HG03095 (cell line): ENCODE measurements around the gene ENPP7.

Experiments
- ATAC-seq: cut with Tn5 transposase; IDR thresholded peaks from one replicate; pipeline ENCODE4 v1.9.1; 2021; ENCODE audit warnings: moderate library complexity; ENCODE audit not compliant: unreplicated experiment

ENPP7 gene

DNA sequence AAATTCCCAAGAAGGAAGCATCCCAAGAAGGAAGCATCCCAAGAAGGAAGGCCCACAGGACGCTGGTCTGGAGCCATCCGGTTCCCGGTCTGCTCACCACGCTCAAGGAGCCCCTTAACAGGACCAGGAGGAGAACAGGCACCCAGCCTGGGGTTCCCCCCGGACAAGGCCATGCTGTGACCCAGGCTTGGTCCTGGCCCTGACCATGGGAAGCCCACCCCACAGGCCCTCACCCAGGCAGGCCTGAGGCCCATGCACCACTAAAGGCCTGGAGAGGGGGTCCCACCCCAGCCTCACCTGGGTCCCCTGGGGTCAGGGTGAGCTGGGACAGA is 340 bp upstream of the ENPP7 start:
- ATAC-seq = no peak

- no peak for ATAC-seq
Observed at GRCh38 chr17:79732254-79732653, 1.5 kb downstream of the ENPP7 start.

- no peak for ATAC-seq
Observed at GRCh38 chr17:79732804-79733691, 2.3 kb downstream of the ENPP7 start.

DNA sequence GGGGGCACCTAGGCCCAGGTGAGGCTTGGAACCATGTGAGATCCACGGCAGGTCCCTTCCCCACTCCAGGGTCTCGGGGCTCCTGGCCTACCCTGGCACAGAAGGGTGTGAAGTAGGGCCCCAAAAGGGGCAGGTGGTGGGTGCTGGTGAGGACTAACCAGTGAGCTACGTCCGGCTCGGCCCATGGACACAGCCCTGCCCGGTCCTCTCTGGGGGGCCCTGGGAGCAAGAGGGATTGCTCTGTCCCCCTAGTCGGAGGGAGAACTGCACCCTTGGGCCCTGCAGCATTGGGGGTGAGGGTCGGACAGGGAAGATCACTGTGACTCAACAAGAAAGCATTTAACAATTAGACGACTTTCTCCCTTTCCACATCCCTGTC is 2.9 kb downstream of the ENPP7 start:
- ATAC-seq = no peak

- no peak for ATAC-seq
Observed at GRCh38 chr17:79735096-79735495, 4.4 kb downstream of the ENPP7 start.

- no peak for ATAC-seq
Observed at GRCh38 chr17:79737046-79737921, 6.5 kb downstream of the ENPP7 start.

- ATAC-seq = no peak
Observed at GRCh38 chr17:79737922-79738578, 7.3 kb downstream of the ENPP7 start.

DNA sequence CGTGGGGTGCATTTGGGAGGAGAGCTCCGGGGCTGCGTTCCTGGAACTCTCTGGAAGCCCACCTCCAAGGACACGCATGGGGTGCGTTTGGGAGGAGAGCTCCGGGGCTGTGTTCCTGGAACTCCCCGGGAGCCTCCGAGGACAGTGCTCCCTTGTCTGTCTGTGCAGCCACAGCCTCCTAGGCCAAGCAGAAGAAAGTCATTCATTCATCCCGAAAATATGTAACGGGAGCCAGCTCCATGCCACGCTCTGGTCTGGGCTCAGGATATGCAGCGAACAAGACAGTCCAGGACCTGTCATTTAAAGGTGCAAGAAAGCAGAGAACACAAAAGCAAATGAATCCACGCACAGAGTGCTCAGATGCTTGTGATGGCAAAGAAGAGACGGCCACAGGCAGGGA is 7.9 kb downstream of the ENPP7 start:
- no peak for ATAC-seq

DNA sequence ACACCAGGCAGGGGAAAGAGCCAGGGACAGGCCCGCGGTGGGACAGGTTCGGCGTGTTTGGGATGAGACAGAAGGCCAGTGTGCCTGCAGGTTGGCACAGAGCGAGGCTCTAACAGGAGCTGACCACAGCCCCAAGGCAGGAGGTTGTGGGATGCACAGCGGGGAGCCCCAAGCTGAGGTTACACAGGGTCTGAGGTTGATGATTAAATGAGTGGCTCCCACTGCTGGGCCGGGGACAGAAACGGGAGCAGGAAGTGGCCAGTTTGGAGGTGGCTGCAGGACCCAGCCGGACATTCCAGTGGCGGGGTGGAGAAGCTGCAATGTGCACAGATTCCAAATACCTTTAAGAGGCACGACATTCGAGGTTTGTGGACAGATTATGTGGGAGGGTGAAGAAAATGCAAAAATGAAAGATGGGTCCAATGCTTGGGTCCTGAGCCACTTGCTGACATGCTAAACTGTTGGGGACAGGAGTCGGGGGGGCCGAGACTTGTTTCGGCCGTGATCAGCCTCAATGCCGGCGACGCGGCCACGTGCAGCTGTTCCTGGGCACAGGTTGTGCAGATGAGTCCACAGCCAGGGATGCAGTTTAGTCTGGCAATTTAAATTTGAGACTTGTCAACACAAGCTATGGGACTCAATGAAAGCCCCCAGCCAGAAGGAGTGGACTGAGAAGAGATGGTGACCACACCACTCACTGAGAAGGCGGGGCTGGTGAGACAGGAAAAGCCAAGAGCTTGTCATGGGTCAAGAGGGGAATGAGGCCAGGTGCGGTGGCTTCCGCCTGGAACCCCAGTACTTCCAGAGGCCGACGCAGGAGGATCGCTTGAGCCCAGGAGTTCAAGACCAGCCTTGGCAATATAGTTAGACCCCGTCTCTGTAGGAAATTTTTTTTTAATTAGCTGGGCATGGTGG is 8.7 kb downstream of the ENPP7 start:
- ATAC-seq = no peak

GRCh38 chr17:79740413-79740812 is 9.7 kb downstream of the ENPP7 start:
- ATAC-seq = no peak

GRCh38 chr17:79741401-79741750 is 10.6 kb downstream of the ENPP7 start:
- no peak for ATAC-seq

GRCh38 chr17:79741751-79742588 is 11.2 kb downstream of the ENPP7 start:
- ATAC-seq = no peak

- ATAC-seq = no peak
Observed at GRCh38 chr17:79742589-79742918, 11.8 kb downstream of the ENPP7 start.

GRCh38 chr17:79742951-79743476 is 12.3 kb downstream of the ENPP7 start:
- ATAC-seq = no peak

DNA sequence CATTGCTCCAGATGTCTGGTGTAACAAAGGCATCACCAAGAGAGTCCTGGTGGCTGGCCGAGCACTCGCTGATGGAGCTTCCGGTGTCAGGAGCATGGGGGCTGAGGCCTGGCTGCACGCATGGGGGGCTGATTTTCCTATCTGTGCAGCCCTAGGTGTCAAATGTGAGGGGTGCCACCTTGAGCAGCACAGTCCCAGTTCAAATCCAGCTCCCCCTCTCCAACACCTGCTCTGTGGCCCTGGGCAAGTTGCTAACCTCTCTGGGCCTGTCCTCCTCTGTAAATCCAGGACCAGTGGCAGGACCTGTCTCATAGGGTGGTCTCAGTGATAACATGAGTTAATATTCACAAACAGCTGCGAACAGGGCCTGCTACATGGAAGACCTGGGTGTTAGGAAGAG is 12.9 kb downstream of the ENPP7 start:
- ATAC-seq = no peak

DNA sequence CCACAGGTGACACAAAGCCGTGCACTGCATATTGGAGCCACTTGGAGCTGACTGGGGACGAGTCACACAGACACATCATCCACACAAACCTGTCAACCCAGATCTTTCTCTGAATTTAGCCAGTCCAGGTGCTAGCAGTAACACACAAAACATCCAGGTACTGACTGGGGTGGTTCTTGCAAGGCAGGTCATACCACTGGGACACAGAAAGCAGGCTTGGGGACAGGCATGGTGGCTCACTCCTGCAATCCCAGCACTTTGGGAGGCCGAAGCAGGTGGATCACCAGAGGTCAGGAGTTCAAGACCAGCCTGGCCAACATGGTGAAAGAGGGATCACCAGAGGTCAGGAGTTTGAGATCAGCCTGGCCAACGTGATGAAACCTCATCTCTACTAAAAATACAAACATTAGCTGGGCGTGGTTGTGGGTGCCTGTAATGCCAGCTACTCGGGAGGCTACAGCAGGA is 14.9 kb downstream of the ENPP7 start:
- ATAC-seq = no peak

DNA sequence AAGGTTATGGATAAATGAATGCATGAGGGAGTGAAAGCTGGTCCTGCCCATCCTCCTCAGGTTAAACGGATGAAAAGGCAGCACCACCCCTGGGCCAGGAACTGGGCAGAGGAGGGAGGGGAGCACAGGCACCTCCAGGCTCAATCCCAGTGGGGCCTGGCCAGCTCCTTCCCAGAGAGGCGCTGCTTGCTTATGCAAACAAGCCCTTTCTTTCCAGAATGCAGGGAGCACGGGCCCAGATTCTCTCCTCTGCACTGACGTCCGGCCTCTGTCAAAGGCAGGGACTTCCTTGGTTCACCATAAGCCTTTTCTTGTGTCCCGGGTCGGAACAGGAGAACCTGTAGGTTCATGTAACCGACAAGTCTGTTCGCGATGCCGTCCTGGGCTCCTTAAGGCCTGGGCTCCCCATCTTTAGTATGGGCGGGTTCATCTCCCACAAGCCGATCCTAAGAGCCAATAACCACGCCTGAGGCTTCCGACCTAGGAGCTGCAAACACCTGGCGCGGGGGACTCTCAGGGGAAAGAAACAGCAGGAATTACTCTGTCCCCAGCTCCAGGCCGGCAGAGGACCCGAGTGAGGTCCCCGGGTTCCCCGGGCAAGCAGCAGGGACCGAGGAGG is 16.3 kb downstream of the ENPP7 start:
- no peak for ATAC-seq

DNA sequence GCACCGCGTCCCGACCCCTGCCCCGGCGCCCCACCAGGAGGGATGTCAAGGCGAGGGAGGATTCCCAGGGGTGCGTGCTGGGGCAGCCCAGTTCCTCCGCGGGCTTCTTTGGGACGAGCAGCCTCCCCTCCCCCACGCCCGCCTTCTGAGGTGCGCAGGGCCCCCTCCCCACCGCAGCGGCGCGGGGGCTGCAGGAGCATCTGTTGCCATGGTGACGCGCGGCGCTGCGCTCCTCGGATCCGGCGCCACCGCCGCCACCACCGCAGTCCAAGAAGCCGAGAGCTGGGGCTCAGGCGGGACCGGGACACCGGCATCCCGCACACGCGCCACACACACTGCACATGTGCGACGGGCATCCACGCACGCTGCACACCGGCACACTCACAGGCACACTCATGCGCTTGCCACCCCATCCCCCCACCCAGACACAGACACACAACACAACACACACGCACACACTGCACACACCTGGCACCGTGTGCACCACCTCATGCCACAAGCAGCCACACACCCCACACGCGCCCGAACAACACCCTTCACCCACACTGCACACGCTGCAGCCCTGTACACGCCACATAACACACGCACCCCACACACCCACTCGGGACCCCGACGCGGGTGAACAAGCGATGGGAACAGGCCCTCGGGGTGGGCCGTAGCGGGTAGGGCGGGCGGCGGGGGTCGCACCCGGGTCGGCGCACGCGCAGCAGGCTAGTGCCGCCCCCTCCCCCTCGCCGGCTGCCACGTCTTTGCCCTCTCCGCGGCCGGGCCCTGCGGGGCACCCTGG is 17.0 kb downstream of the ENPP7 start:
- ATAC-seq = no peak
